IPS-NIHi11 (cell line): ENCODE data around the gene PAN3.
A peak's percentile ranks its signal among the peaks of the same experiment; 100 is the strongest.

Experiments
- DNase-seq: peaks from one replicate; pipeline ENCODE4 v3.0.0; 2012; ENCODE audit warnings: mixed read lengths, low spot score

The PAN3 gene

GRCh38 chr13:28138756-28139470 lies 568 bp downstream of the PAN3 start:
- DNase-seq = peak; percentile 74

GRCh38 chr13:28140433-28141125 lies 2.2 kb downstream of the PAN3 start:
- no peak for DNase-seq

GRCh38 chr13:28141542-28141941 lies 3.2 kb downstream of the PAN3 start:
- DNase-seq = peak; percentile 35

- DNase-seq = no peak
Observed at GRCh38 chr13:28145049-28145448, 6.7 kb downstream of the PAN3 start.

GRCh38 chr13:28147495-28147894 lies 9.2 kb downstream of the PAN3 start:
- no peak for DNase-seq

GRCh38 chr13:28159057-28159456 lies 20.7 kb downstream of the PAN3 start:
- DNase-seq = no peak

- DNase-seq = peak; percentile 63
Observed at GRCh38 chr13:28161370-28161769, 23.0 kb downstream of the PAN3 start.

- DNase-seq = no peak
Observed at GRCh38 chr13:28163587-28163986, 25.2 kb downstream of the PAN3 start.

GRCh38 chr13:28166257-28166656 lies 27.9 kb downstream of the PAN3 start:
- no peak for DNase-seq

GRCh38 chr13:28171266-28171665 lies 32.9 kb downstream of the PAN3 start:
- no peak for DNase-seq

GRCh38 chr13:28172947-28173346 lies 34.6 kb downstream of the PAN3 start:
- DNase-seq = no peak

GRCh38 chr13:28173793-28174192 lies 35.4 kb downstream of the PAN3 start:
- no peak for DNase-seq

GRCh38 chr13:28177327-28177726 lies 39.0 kb downstream of the PAN3 start:
- no peak for DNase-seq

- DNase-seq = no peak
Observed at GRCh38 chr13:28177877-28178276, 39.5 kb downstream of the PAN3 start.

GRCh38 chr13:28179974-28180373 lies 41.6 kb downstream of the PAN3 start:
- DNase-seq = no peak

GRCh38 chr13:28181413-28181812 lies 43.1 kb downstream of the PAN3 start:
- no peak for DNase-seq

- no peak for DNase-seq
Observed at GRCh38 chr13:28185256-28185655, 46.9 kb downstream of the PAN3 start.

- DNase-seq = peak; percentile 6
Observed at GRCh38 chr13:28199089-28199488, 60.7 kb downstream of the PAN3 start.

- no peak for DNase-seq
Observed at GRCh38 chr13:28204043-28204442, 65.7 kb downstream of the PAN3 start.

GRCh38 chr13:28204690-28205443 lies 66.5 kb downstream of the PAN3 start:
- no peak for DNase-seq

- no peak for DNase-seq
Observed at GRCh38 chr13:28218679-28219078, 80.3 kb downstream of the PAN3 start.

- no peak for DNase-seq
Observed at GRCh38 chr13:28219408-28220099, 81.2 kb downstream of the PAN3 start.
